NCI-H1048 (cell line): Measurements from ENCODE around the gene CRTAC1.

ENCODE experiments used
- DNase-seq: peaks from one replicate; lab custom pipeline; 2025; lab: John Stamatoyannopoulos, UW

Gene CRTAC1

GRCh38 chr10:97896756-97897358 is 133.6 kb downstream of the CRTAC1 start:
- no peak for DNase-seq

GRCh38 chr10:97895915-97896314 is 134.5 kb downstream of the CRTAC1 start:
- no peak for DNase-seq

GRCh38 chr10:97895084-97895483 is 135.3 kb downstream of the CRTAC1 start:
- DNase-seq, result no peak

- DNase-seq, result no peak
Measured at GRCh38 chr10:97894092-97894491, 136.3 kb downstream of the CRTAC1 start.

GRCh38 chr10:97892939-97893338 is 137.5 kb downstream of the CRTAC1 start:
- no peak for DNase-seq

- no peak for DNase-seq
Measured at GRCh38 chr10:97892506-97892905, 137.9 kb downstream of the CRTAC1 start.

GRCh38 chr10:97891497-97892167 is 138.8 kb downstream of the CRTAC1 start:
- DNase-seq, result no peak

- no peak for DNase-seq
Measured at GRCh38 chr10:97889461-97890265, 140.8 kb downstream of the CRTAC1 start.

- DNase-seq, result no peak
Measured at GRCh38 chr10:97888641-97889262, 141.7 kb downstream of the CRTAC1 start.

GRCh38 chr10:97888134-97888533 is 142.3 kb downstream of the CRTAC1 start:
- DNase-seq, result no peak

GRCh38 chr10:97887399-97887798 is 143.0 kb downstream of the CRTAC1 start:
- DNase-seq, result no peak

- no peak for DNase-seq
Measured at GRCh38 chr10:97886286-97886685, 144.1 kb downstream of the CRTAC1 start.

GRCh38 chr10:97883092-97883485 is 147.3 kb downstream of the CRTAC1 start:
- no peak for DNase-seq

- DNase-seq, result no peak
Measured at GRCh38 chr10:97882142-97883091, 148.0 kb downstream of the CRTAC1 start.

- DNase-seq, result no peak
Measured at GRCh38 chr10:97880109-97880508, 150.3 kb downstream of the CRTAC1 start.

GRCh38 chr10:97879241-97879640 is 151.2 kb downstream of the CRTAC1 start:
- DNase-seq, result no peak

- no peak for DNase-seq
Measured at GRCh38 chr10:97876402-97876801, 154.0 kb downstream of the CRTAC1 start.

- no peak for DNase-seq
Measured at GRCh38 chr10:97875391-97875790, 155.0 kb downstream of the CRTAC1 start.

GRCh38 chr10:97874332-97874731 is 156.1 kb downstream of the CRTAC1 start:
- no peak for DNase-seq

- no peak for DNase-seq
Measured at GRCh38 chr10:97873569-97873968, 156.9 kb downstream of the CRTAC1 start.

- no peak for DNase-seq
Measured at GRCh38 chr10:97870990-97871389, 159.4 kb downstream of the CRTAC1 start.
